GM18867 (cell line): ENCODE measurements around the gene KIF26B.

Experiments
- ATAC-seq: cut with Tn5 transposase; IDR thresholded peaks from one replicate; pipeline ENCODE4 v1.9.1; 2021; ENCODE audit warnings: mild to moderate bottlenecking, moderate library complexity; ENCODE audit not compliant: unreplicated experiment

KIF26B gene

GRCh38 chr1:245270972-245271371, 116.2 kb downstream of the KIF26B start:
- no peak for ATAC-seq

GRCh38 chr1:245272676-245273075, 117.9 kb downstream of the KIF26B start:
- no peak for ATAC-seq

GRCh38 chr1:245276445-245276844, 121.7 kb downstream of the KIF26B start:
- ATAC-seq: no peak

- ATAC-seq: no peak
Measured at GRCh38 chr1:245277276-245277675, 122.5 kb downstream of the KIF26B start.

- no peak for ATAC-seq
Measured at GRCh38 chr1:245278846-245279245, 124.1 kb downstream of the KIF26B start.

GRCh38 chr1:245279346-245279745, 124.6 kb downstream of the KIF26B start:
- ATAC-seq: no peak

GRCh38 chr1:245283001-245283400, 128.2 kb downstream of the KIF26B start:
- ATAC-seq: no peak

- no peak for ATAC-seq
Measured at GRCh38 chr1:245285168-245285567, 130.4 kb downstream of the KIF26B start.

GRCh38 chr1:245288796-245289195, 134.0 kb downstream of the KIF26B start:
- no peak for ATAC-seq

- no peak for ATAC-seq
Measured at GRCh38 chr1:245290836-245291235, 136.1 kb downstream of the KIF26B start.

GRCh38 chr1:245291351-245291750, 136.6 kb downstream of the KIF26B start:
- ATAC-seq: no peak

GRCh38 chr1:245292141-245292540, 137.4 kb downstream of the KIF26B start:
- ATAC-seq: no peak

GRCh38 chr1:245292553-245292952, 137.8 kb downstream of the KIF26B start:
- no peak for ATAC-seq

GRCh38 chr1:245294020-245294419, 139.2 kb downstream of the KIF26B start:
- no peak for ATAC-seq

GRCh38 chr1:245298781-245299180, 144.0 kb downstream of the KIF26B start:
- ATAC-seq: no peak

- ATAC-seq: no peak
Measured at GRCh38 chr1:245301162-245301580, 146.4 kb downstream of the KIF26B start.

GRCh38 chr1:245301921-245302320, 147.1 kb downstream of the KIF26B start:
- ATAC-seq: no peak

GRCh38 chr1:245304698-245305097, 149.9 kb downstream of the KIF26B start:
- no peak for ATAC-seq

- no peak for ATAC-seq
Measured at GRCh38 chr1:245306020-245306419, 151.2 kb downstream of the KIF26B start.

- no peak for ATAC-seq
Measured at GRCh38 chr1:245306628-245307410, 152.0 kb downstream of the KIF26B start.

GRCh38 chr1:245310571-245311531, 156.1 kb downstream of the KIF26B start:
- ATAC-seq: no peak
